ENCODE data around the gene SELPLG.

Gene SELPLG

GRCh38 chr12:108605000-108605689 is 28.5 kb downstream of the SELPLG start:
- H3K36me3 ChIP-seq (ENCODE audit: control insufficient read depth, insufficient read depth, low read length) = no peaks in the 10 kb centered on the region
- H3K4me3 ChIP-seq (ENCODE audit: low read depth, low read length) = no peak overlapping the region
- no peaks in the 10 kb centered on the region for H3K9me3 ChIP-seq (ENCODE audit: control insufficient read depth, insufficient read depth, low read length)
- H3K9ac ChIP-seq (ENCODE audit: low read depth, low read length) = no peak overlapping the region
- H3K27me3 ChIP-seq (ENCODE audit: control insufficient read depth, insufficient read depth, low read length) = no peaks in the 10 kb centered on the region
- H3K4me1 ChIP-seq (ENCODE audit: control insufficient read depth, insufficient read depth, low read length) = peaks cover 2% of the 10 kb centered on the region

- Histone ChIP-seq H3K4me1 (ENCODE audit: control insufficient read depth, insufficient read depth, low read length) (peaks cover 2% of the 10 kb centered on the region), H3K9me3 (ENCODE audit: control insufficient read depth, insufficient read depth, low read length) (no peaks in the 10 kb centered on the region), H3K27me3 (ENCODE audit: control insufficient read depth, insufficient read depth, low read length) (no peaks in the 10 kb centered on the region), H3K4me3 (ENCODE audit: low read depth, low read length) (no peak overlapping the region), H3K36me3 (ENCODE audit: control insufficient read depth, insufficient read depth, low read length) (no peaks in the 10 kb centered on the region), H3K9ac (ENCODE audit: low read depth, low read length) (no peak overlapping the region)
Observed at GRCh38 chr12:108604208-108604941, 29.3 kb downstream of the SELPLG start.

GRCh38 chr12:108603743-108604142 is 30.0 kb downstream of the SELPLG start:
- Histone ChIP-seq H3K9ac (ENCODE audit: low read depth, low read length) (no peak overlapping the region), H3K27me3 (ENCODE audit: control insufficient read depth, insufficient read depth, low read length) (no peaks in the 10 kb centered on the region), H3K4me1 (ENCODE audit: control insufficient read depth, insufficient read depth, low read length) (peaks cover 2% of the 10 kb centered on the region), H3K4me3 (ENCODE audit: low read depth, low read length) (no peak overlapping the region), H3K36me3 (ENCODE audit: control insufficient read depth, insufficient read depth, low read length) (no peaks in the 10 kb centered on the region), H3K9me3 (ENCODE audit: control insufficient read depth, insufficient read depth, low read length) (no peaks in the 10 kb centered on the region)

GRCh38 chr12:108602976-108603704 is 30.6 kb downstream of the SELPLG start:
- Histone ChIP-seq H3K36me3 (ENCODE audit: control insufficient read depth, insufficient read depth, low read length) (no peaks in the 10 kb centered on the region), H3K9ac (ENCODE audit: low read depth, low read length) (no peak overlapping the region), H3K4me3 (ENCODE audit: low read depth, low read length) (no peak overlapping the region), H3K27me3 (ENCODE audit: control insufficient read depth, insufficient read depth, low read length) (no peaks in the 10 kb centered on the region), H3K9me3 (ENCODE audit: control insufficient read depth, insufficient read depth, low read length) (no peaks in the 10 kb centered on the region), H3K4me1 (ENCODE audit: control insufficient read depth, insufficient read depth, low read length) (peaks cover 2% of the 10 kb centered on the region)

GRCh38 chr12:108602209-108602705 is 31.4 kb downstream of the SELPLG start:
- Histone ChIP-seq H3K9me3 (ENCODE audit: control insufficient read depth, insufficient read depth, low read length) (no peaks in the 10 kb centered on the region), H3K27me3 (ENCODE audit: control insufficient read depth, insufficient read depth, low read length) (no peaks in the 10 kb centered on the region), H3K4me3 (ENCODE audit: low read depth, low read length) (no peak overlapping the region), H3K9ac (ENCODE audit: low read depth, low read length) (no peak overlapping the region), H3K4me1 (ENCODE audit: control insufficient read depth, insufficient read depth, low read length) (peaks cover 2% of the 10 kb centered on the region), H3K36me3 (ENCODE audit: control insufficient read depth, insufficient read depth, low read length) (no peaks in the 10 kb centered on the region)

- H3K9ac ChIP-seq (ENCODE audit: low read depth, low read length) = no peak overlapping the region
- H3K36me3 ChIP-seq (ENCODE audit: control insufficient read depth, insufficient read depth, low read length) = no peaks in the 10 kb centered on the region
- no peaks in the 10 kb centered on the region for H3K9me3 ChIP-seq (ENCODE audit: control insufficient read depth, insufficient read depth, low read length)
- no peak overlapping the region for H3K4me3 ChIP-seq (ENCODE audit: low read depth, low read length)
- H3K27me3 ChIP-seq (ENCODE audit: control insufficient read depth, insufficient read depth, low read length) = no peaks in the 10 kb centered on the region
- peaks cover 2% of the 10 kb centered on the region for H3K4me1 ChIP-seq (ENCODE audit: control insufficient read depth, insufficient read depth, low read length)
Observed at GRCh38 chr12:108600702-108601007, 33.0 kb downstream of the SELPLG start.

- H3K9me3 ChIP-seq (ENCODE audit: control insufficient read depth, insufficient read depth, low read length) = no peaks in the 10 kb centered on the region
- H3K36me3 ChIP-seq (ENCODE audit: control insufficient read depth, insufficient read depth, low read length) = no peaks in the 10 kb centered on the region
- no peak overlapping the region for H3K4me3 ChIP-seq (ENCODE audit: low read depth, low read length)
- H3K27me3 ChIP-seq (ENCODE audit: control insufficient read depth, insufficient read depth, low read length) = no peaks in the 10 kb centered on the region
- no peak overlapping the region for H3K9ac ChIP-seq (ENCODE audit: low read depth, low read length)
- H3K4me1 ChIP-seq (ENCODE audit: control insufficient read depth, insufficient read depth, low read length) = peaks cover 2% of the 10 kb centered on the region
Observed at GRCh38 chr12:108599948-108600701, 33.6 kb downstream of the SELPLG start.

GRCh38 chr12:108599541-108599940 is 34.2 kb downstream of the SELPLG start:
- H3K4me3 ChIP-seq (ENCODE audit: low read depth, low read length) = no peak overlapping the region
- peaks cover 2% of the 10 kb centered on the region for H3K4me1 ChIP-seq (ENCODE audit: control insufficient read depth, insufficient read depth, low read length)
- H3K9ac ChIP-seq (ENCODE audit: low read depth, low read length) = no peak overlapping the region
- no peaks in the 10 kb centered on the region for H3K9me3 ChIP-seq (ENCODE audit: control insufficient read depth, insufficient read depth, low read length)
- no peaks in the 10 kb centered on the region for H3K27me3 ChIP-seq (ENCODE audit: control insufficient read depth, insufficient read depth, low read length)
- H3K36me3 ChIP-seq (ENCODE audit: control insufficient read depth, insufficient read depth, low read length) = no peaks in the 10 kb centered on the region

- no peaks in the 10 kb centered on the region for H3K4me1 ChIP-seq (ENCODE audit: control insufficient read depth, insufficient read depth, low read length)
Observed at GRCh38 chr12:108598553-108599250, 35.0 kb downstream of the SELPLG start.

GRCh38 chr12:108597559-108598471 is 35.9 kb downstream of the SELPLG start, which contains the start of gene TMEM119:
TMEM119 (minus strand) TSS chr12:108598084; CDS start chr12:108592383, 5,701 bp downstream.
- Histone ChIP-seq H3K9ac (ENCODE audit: low read depth, low read length) (no peak within 1 kb of the TSS), H3K9me3 (ENCODE audit: control insufficient read depth, insufficient read depth, low read length) (no peaks in the 10 kb centered on the region), H3K36me3 (ENCODE audit: control insufficient read depth, insufficient read depth, low read length) (no peaks in the 10 kb centered on the region), H3K27me3 (ENCODE audit: control insufficient read depth, insufficient read depth, low read length) (no peaks in the 10 kb centered on the region), H3K4me1 (ENCODE audit: control insufficient read depth, insufficient read depth, low read length) (no peaks in the 10 kb centered on the region), H3K4me3 (ENCODE audit: low read depth, low read length) (no peak within 1 kb of the TSS)

More at GRCh38 chr12:108598553-108599250, 35.0 kb downstream of the SELPLG start:
- H3K27me3 ChIP-seq (ENCODE audit: control insufficient read depth, insufficient read depth, low read length) = no peaks in the 10 kb centered on the region
- no peak overlapping the region for H3K4me3 ChIP-seq (ENCODE audit: low read depth, low read length)
- H3K9me3 ChIP-seq (ENCODE audit: control insufficient read depth, insufficient read depth, low read length) = no peaks in the 10 kb centered on the region
- H3K36me3 ChIP-seq (ENCODE audit: control insufficient read depth, insufficient read depth, low read length) = no peaks in the 10 kb centered on the region
- no peak overlapping the region for H3K9ac ChIP-seq (ENCODE audit: low read depth, low read length)

Measured in iPS-15b (cell line).